Smooth muscle cell (in vitro differentiated cells): ENCODE data around the gene FSTL4. TPM values are rescaled to one million over a fixed set of nuclear protein-coding genes. Genes with fewer than 3 reads are reported as not detected.

ENCODE experiments used
- DNase-seq: peaks from one replicate; lab custom pipeline; 2025; ENCODE audit not compliant: unreplicated experiment; lab: John Stamatoyannopoulos, UW
- H2AFZ ChIP-seq: fragments of 200-600 bp; sonication (generic); 2 replicates; pipeline ENCODE4 v1.6.0; 2016; ENCODE audit warnings: antibody characterized with exemption, low read depth, mild to moderate bottlenecking
- H3F3A ChIP-seq: fragments of 200-600 bp; sonication (generic); 2 replicates; pipeline ENCODE4 v1.6.0; 2017; ENCODE audit warnings: antibody characterized with exemption, low read depth
- H3K27ac ChIP-seq: fragments of 200-600 bp; sonication (generic); 2 replicates; pipeline ENCODE4 v1.5.1; 2016; ENCODE audit warnings: low read depth, mild to moderate bottlenecking
- H3K27me3 ChIP-seq: fragments of 200-600 bp; sonication (generic); 2 replicates; pipeline ENCODE4 v1.6.1; 2016; ENCODE audit warnings: low read depth, mild to moderate bottlenecking
- H3K36me3 ChIP-seq: fragments of 200-600 bp; sonication (generic); 2 replicates; pipeline ENCODE4 v1.5.1; 2016; ENCODE audit warnings: low read depth
- H3K4me1 ChIP-seq: fragments of 200-600 bp; sonication (generic); 2 replicates; pipeline ENCODE4 v1.5.1; 2016; ENCODE audit warnings: low read depth
- H3K4me2 ChIP-seq: fragments of 200-600 bp; sonication (generic); 2 replicates; pipeline ENCODE4 v1.6.0; 2016; ENCODE audit warnings: mild to moderate bottlenecking
- H3K4me3 ChIP-seq: fragments of 200-600 bp; sonication (generic); 2 replicates; pipeline ENCODE4 v1.5.1; 2016; ENCODE audit warnings: mild to moderate bottlenecking
- H3K79me2 ChIP-seq: fragments of 200-600 bp; sonication (generic); 2 replicates; pipeline ENCODE4 v1.6.0; 2016; ENCODE audit warnings: low read depth, mild to moderate bottlenecking
- H3K9ac ChIP-seq: fragments of 200-600 bp; sonication (generic); 2 replicates; pipeline ENCODE4 v1.6.0; 2016; ENCODE audit warnings: low read depth
- H3K9me3 ChIP-seq: fragments of 200-600 bp; sonication (generic); replicated peaks from 2 replicates; pipeline ENCODE4 v1.5.1; 2016; ENCODE audit warnings: low read depth
- H4K20me1 ChIP-seq: fragments of 200-600 bp; sonication (generic); 2 replicates; pipeline ENCODE4 v1.6.0; 2016; ENCODE audit warnings: low read depth
- CTCF ChIP-seq: fragments of 200-600 bp; sonication (generic); IDR thresholded peaks from 2 replicates; pipeline ENCODE4 v1.5.1; 2017; ENCODE audit warnings: borderline replicate concordance, mild to moderate bottlenecking, antibody characterized with exemption; ENCODE audit not compliant: insufficient read depth, poor library complexity, severe bottlenecking
- WGBS: methylation state at CpG from one replicate; pipeline ENCODE4 v1.1.7; 2016; ENCODE audit warnings: low lambda C conversion rate; 5-methylcytosine and 5-hydroxymethylcytosine counted together
- polyA plus RNA-seq: library from polyadenylated mRNA; unstranded; fragments of >200 nt; fragmentation: Nextera tagmentation; extraction: Ambion mirVana; gene quantifications from 2 replicates; pipeline ENCODE4 v1.2.1, GENCODE V29; 2016
- total RNA-seq: library from RNA; depleted of rRNA; stranded (reverse); fragments of >200 nt; gene quantifications from 2 replicates; pipeline ENCODE4 v1.2.3, GENCODE V29; 2014

Gene FSTL4
- total and polyA plus RNA-seq, 2 experiments from 2014 or later = 0.49 TPM; not detected in 1

DNA sequence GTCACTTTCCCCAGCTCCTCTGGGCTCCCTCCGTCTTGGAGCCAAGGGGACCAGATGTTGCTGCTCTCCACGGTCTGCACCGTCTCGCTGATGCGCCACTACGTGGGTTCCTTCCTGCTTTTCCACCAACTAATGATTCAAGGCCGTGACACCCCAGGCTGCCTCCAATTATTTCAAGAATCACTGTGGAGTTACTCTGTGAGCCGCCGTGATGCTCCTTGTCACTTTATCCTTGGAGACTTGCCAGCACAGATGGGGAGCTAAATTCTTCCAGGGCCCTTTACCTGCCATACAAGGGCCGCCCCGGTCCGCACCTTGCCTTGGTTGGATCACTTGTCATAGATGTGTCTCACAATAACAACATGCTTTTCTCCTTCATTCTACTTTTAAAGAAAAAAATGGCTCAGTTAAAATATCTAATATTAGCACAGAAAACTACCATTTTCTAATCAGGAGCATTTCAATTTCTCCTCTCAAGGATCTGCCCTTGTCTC lies 202.0 kb downstream of the FSTL4 start:
- no peaks in the 10 kb centered on the region for H3K36me3 ChIP-seq
- H3K79me2 ChIP-seq = no peaks in the 10 kb centered on the region
- WGBS = 96% methylated on average over 12 of the region's 12 CpGs
- no peaks in the 10 kb centered on the region for H3K4me1 ChIP-seq
- DNase-seq = no peak
- no peak overlapping the region for H3K27ac ChIP-seq
- no peak overlapping the region for H3K4me3 ChIP-seq
- peaks cover 30% of the 10 kb centered on the region for H3K27me3 ChIP-seq
- no peak for TF ChIP-seq CTCF
- H3K9ac ChIP-seq = no peak overlapping the region
- H2AFZ ChIP-seq = no peak overlapping the region
- H3K4me2 ChIP-seq = no peak overlapping the region
- H3K9me3 ChIP-seq = no peaks in the 10 kb centered on the region
- no peaks in the 10 kb centered on the region for H4K20me1 ChIP-seq
- H3F3A ChIP-seq = no peaks in the 10 kb centered on the region

- peaks cover 21% of the 10 kb centered on the region for H3K27me3 ChIP-seq
Observed at GRCh38 chr5:133409210-133409674, 203.1 kb downstream of the FSTL4 start.

DNA sequence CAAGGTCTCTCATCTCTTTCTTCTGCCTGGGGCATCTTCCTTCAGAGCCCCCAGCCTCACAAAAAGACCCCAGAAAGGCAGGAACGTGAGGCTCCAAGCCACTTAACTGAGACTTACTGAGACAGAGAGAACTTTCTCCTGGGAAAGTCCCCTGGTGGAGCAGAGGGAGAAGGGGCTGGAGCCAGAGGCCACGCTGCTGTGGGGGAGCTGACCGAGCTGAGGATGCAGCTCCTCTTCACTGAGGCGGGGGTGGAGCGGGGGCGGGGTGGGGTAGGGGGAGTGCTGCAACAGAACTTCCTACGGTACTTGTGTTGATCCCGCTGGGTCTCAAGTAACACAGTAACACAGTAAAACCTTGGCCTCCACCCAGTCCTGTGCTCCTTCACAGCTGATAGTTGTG lies 204.0 kb downstream of the FSTL4 start:
- H3K4me1 ChIP-seq = no peaks in the 10 kb centered on the region
- no peak overlapping the region for H3K4me2 ChIP-seq
- no peaks in the 10 kb centered on the region for H3F3A ChIP-seq
- TF ChIP-seq CTCF = no peak
- H3K36me3 ChIP-seq = no peaks in the 10 kb centered on the region
- no peaks in the 10 kb centered on the region for H3K9me3 ChIP-seq
- WGBS = 52% methylated on average over 6 of the region's 8 CpGs
- no peak overlapping the region for H2AFZ ChIP-seq
- H3K79me2 ChIP-seq = no peaks in the 10 kb centered on the region
- H4K20me1 ChIP-seq = no peaks in the 10 kb centered on the region
- no peak overlapping the region for H3K4me3 ChIP-seq
- H3K27me3 ChIP-seq = peaks cover 12% of the 10 kb centered on the region
- H3K27ac ChIP-seq = no peak overlapping the region
- DNase-seq = no peak
- no peak overlapping the region for H3K9ac ChIP-seq

More at GRCh38 chr5:133409210-133409674, 203.1 kb downstream of the FSTL4 start:
- Histone ChIP-seq H3K27ac (no peak overlapping the region), H3K9me3 (no peaks in the 10 kb centered on the region), H3K36me3 (no peaks in the 10 kb centered on the region), H3K79me2 (no peaks in the 10 kb centered on the region), H3K4me2 (no peak overlapping the region), H3F3A (no peaks in the 10 kb centered on the region), H3K4me3 (no peak overlapping the region), H2AFZ (no peak overlapping the region), H3K9ac (no peak overlapping the region), H4K20me1 (no peaks in the 10 kb centered on the region), H3K4me1 (no peaks in the 10 kb centered on the region)
- 94% methylated on average over 6 of the region's 6 CpGs for WGBS
- TF ChIP-seq CTCF = no peak
- DNase-seq = no peak

GRCh38 chr5:133406977-133407632 lies 205.2 kb downstream of the FSTL4 start:
- Histone ChIP-seq H3K36me3 (no peaks in the 10 kb centered on the region), H3K4me3 (no peak overlapping the region), H3K27ac (no peak overlapping the region), H3K4me1 (no peaks in the 10 kb centered on the region), H3K27me3 (peaks cover 4% of the 10 kb centered on the region), H3K9me3 (no peaks in the 10 kb centered on the region), H3F3A (no peaks in the 10 kb centered on the region), H3K79me2 (no peaks in the 10 kb centered on the region), H4K20me1 (no peaks in the 10 kb centered on the region), H3K9ac (no peak overlapping the region), H2AFZ (no peak overlapping the region), H3K4me2 (no peak overlapping the region)
- no peak for TF ChIP-seq CTCF
- 73% methylated on average over 1 of the region's 1 CpG for WGBS
- DNase-seq = no peak
